HEK293T (cell line): ENCODE measurements around the gene CMPK1.

Experiments
- ARNT ChIP-seq: fragments of 450-650 bp; IDR thresholded peaks from 2 replicates; pipeline ENCODE4 v1.6.1; 2017; ENCODE audit warnings: mild to moderate bottlenecking
- BHLHE40 ChIP-seq: fragments of 450-650 bp; IDR thresholded peaks from 2 replicates; pipeline ENCODE4 v1.6.1; 2016; ENCODE audit warnings: mild to moderate bottlenecking, moderate library complexity, borderline replicate concordance
- CTBP1 ChIP-seq: fragments of 450-650 bp; IDR thresholded peaks from 2 replicates; pipeline ENCODE4 v1.6.1; 2016; ENCODE audit warnings: borderline replicate concordance
- ELF4 ChIP-seq: fragments of 450-650 bp; IDR thresholded peaks from 2 replicates; pipeline ENCODE4 v1.6.1; 2017; ENCODE audit warnings: antibody characterized with exemption
- FOXM1 ChIP-seq: fragments of 450-650 bp; IDR thresholded peaks from 2 replicates; pipeline ENCODE4 v1.6.1; 2017; ENCODE audit warnings: mild to moderate bottlenecking, borderline replicate concordance
- L3MBTL2 ChIP-seq: fragments of 450-650 bp; conservative IDR thresholded peaks from 2 replicates; pipeline ENCODE4 v1.6.1; 2016; ENCODE audit warnings: mild to moderate bottlenecking
- SUZ12 ChIP-seq: fragments of 450-650 bp; IDR thresholded peaks from 2 replicates; pipeline ENCODE4 v1.6.1; 2016; ENCODE audit warnings: mild to moderate bottlenecking
- TARDBP ChIP-seq: fragments of 450-650 bp; IDR thresholded peaks from 2 replicates; pipeline ENCODE4 v1.6.1; 2016
- TF ChIP-seq, protein P1 (sequence below): fragments of 450-650 bp; IDR thresholded peaks from 2 replicates; pipeline ENCODE4 v1.6.1; 2016

DNA sequence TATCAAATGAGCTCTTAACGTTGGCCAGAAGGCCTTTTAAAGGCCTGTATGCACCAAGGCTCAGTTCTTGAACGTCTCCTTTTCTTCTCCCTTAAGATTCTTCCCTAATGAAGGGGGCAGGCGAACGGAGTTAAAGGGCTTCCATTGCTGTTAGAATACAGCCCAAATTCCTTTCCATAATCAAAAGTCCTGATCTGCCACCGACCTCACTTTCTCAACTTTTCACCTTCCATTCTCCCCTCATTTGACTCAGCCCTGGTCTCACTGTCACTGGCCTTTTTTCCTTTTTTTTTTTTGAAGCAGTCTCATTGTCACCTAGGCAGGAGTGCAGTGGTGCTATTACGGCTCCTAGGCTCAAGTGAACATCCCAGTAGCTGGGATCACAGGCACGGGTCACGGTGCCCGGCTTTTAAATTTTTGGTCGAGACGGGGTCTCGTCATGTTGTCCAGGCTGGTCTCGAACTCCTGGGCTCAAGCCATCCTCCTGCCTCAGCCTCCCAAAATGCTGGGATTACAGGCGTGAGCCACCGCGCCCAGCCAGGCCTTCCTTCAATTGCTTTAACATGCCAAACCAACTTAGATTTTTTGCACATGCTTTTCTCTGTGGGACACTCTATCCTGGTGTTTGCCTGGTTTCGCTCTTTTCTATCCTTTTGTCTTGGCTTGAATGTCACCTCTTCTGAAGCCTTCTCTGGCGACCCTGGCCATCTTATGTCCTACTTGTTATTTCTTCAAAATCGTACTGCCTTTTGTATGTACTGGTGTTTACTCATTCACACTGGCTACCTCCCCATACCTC, 612 bp upstream of the CMPK1 start:
- no peak for TF ChIP-seq TARDBP
- no peak for TF ChIP-seq CTBP1
- no peak for TF ChIP-seq BHLHE40
- no peak for TF ChIP-seq ELF4
- no peak for TF ChIP-seq ARNT
- no peak for TF ChIP-seq FOXM1
- no peak for TF ChIP-seq SUZ12
- no peak; the same call in none of the 2 replicates for TF ChIP-seq L3MBTL2
- TF ChIP-seq, protein P1, sequence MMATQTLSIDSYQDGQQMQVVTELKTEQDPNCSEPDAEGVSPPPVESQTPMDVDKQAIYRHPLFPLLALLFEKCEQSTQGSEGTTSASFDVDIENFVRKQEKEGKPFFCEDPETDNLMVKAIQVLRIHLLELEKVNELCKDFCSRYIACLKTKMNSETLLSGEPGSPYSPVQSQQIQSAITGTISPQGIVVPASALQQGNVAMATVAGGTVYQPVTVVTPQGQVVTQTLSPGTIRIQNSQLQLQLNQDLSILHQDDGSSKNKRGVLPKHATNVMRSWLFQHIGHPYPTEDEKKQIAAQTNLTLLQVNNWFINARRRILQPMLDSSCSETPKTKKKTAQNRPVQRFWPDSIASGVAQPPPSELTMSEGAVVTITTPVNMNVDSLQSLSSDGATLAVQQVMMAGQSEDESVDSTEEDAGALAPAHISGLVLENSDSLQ: no peak
